ENCODE data around the gene RPL35.

Gene RPL35

DNA sequence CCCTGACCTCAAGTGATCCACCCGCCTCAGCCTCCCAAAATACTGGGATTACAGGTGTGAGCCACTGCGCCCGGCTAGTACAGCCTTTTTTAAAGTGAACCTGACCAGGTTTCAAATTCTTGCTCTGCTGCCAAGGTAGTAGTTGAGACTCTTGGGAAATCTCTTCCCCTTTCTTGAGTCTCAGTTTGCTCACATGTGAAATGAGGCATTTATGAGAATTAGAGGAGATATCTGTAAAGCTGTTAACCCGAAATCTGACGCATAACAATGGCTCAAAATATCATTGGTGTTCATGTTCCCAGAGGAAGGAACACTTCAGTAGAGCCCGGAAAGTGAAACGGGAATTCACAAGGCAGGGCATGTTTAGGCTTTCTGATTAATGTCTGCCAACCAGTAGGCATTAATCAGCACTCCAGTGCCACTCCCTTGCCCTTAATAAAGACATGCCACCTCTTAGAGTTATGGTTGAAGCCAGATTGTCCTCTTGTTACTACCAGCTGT is 1.7 kb upstream of the RPL35 start:
- ChIA-PET CTCF (interaction anchor here (1.7 to 42.1 kb wide), 3 partner anchors 11 to 87 kb away, joined by 3 to 2098 read pairs (median 38); partner anchors contain the start of genes NR6A1, OLFML2A and WDR38), POLR2A (interaction anchor here (1.1 kb wide), 1 partner anchor 13 kb away, joined by 4 read pairs; no protein-coding TSS in a partner anchor)
- no peak for DNase-seq (ENCODE audit: low read depth, low spot score)
- TF ChIP-seq, protein P1, sequence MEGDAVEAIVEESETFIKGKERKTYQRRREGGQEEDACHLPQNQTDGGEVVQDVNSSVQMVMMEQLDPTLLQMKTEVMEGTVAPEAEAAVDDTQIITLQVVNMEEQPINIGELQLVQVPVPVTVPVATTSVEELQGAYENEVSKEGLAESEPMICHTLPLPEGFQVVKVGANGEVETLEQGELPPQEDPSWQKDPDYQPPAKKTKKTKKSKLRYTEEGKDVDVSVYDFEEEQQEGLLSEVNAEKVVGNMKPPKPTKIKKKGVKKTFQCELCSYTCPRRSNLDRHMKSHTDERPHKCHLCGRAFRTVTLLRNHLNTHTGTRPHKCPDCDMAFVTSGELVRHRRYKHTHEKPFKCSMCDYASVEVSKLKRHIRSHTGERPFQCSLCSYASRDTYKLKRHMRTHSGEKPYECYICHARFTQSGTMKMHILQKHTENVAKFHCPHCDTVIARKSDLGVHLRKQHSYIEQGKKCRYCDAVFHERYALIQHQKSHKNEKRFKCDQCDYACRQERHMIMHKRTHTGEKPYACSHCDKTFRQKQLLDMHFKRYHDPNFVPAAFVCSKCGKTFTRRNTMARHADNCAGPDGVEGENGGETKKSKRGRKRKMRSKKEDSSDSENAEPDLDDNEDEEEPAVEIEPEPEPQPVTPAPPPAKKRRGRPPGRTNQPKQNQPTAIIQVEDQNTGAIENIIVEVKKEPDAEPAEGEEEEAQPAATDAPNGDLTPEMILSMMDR (IDR thresholded peaks at IDR 0.05; ENCODE audit: insufficient read depth, low read length, missing control alignments) = no peak
- H3K4me3 ChIP-seq (ENCODE audit: low read depth, low read length) = no peak overlapping the region

- DNase-seq (ENCODE audit: low read depth, low spot score) = no peak
- TF ChIP-seq, protein P1 (IDR thresholded peaks at IDR 0.05; ENCODE audit: insufficient read depth, low read length, missing control alignments) = no peak
- H3K4me3 ChIP-seq (ENCODE audit: low read depth, low read length) = peak overlapping the region; percentile 80
- ChIA-PET POLR2A (interaction anchor here (0.6 to 1.8 kb wide), 11 partner anchors 9 to 371 kb away, joined by 3 to 7 read pairs (median 4); partner anchors contain the start of gene NR6A1), CTCF (interaction anchor here (0.6 to 42.1 kb wide), 14 partner anchors 8 to 514 kb away, joined by 3 to 2098 read pairs (median 4); partner anchors contain the start of genes NR6A1, OLFML2A and WDR38)
Measured at GRCh38 chr9:124860582-124861341, 995 bp downstream of the RPL35 start.

DNA sequence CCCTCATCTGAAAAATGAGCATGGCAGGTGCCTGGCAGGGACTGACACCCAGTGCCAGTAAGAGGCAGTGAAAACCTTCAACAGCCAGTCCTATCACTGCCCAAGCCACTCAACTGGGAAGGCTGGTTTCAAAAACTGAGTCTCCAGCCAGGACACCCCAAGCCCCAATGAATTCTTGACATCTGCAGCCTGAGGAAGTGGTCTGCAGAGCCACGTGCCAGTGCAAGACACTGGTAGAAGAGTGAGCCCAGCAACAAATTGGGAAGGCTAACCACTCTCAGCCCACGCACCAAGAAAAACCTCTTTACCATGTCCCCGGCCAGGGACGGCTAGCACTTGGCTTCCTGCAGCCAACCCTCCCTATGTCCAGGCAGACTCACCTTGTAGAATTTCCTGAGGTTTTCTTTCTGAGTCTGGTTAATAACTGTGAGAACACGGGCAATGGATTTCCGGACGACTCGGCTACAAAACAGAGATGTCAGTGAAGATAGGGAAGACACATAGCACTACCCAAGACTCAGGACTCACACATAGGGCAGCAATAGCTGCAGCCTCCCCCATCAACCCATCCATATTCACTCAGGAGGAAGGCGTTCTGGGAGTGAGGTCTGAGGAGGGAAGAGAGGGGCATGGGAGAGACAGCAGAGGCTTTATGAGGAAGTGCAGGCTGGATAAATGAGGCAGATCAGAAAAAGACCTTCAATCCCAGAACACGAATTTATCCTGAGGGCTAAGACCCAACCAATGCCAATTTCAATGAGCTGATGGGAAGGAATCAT is 1.8 kb downstream of the RPL35 start:
- H3K4me3 ChIP-seq (ENCODE audit: low read depth, low read length) = peak overlapping the region; percentile 80
- no peak for DNase-seq (ENCODE audit: low read depth, low spot score)
- TF ChIP-seq, protein P1 (IDR thresholded peaks at IDR 0.05; ENCODE audit: insufficient read depth, low read length, missing control alignments) = no peak
- ChIA-PET POLR2A (interaction anchor here (1.1 to 1.8 kb wide), 3 partner anchors 10 to 89 kb away, joined by 4 to 7 read pairs (median 5); partner anchors contain the start of gene NR6A1), CTCF (interaction anchor here (0.6 to 42.1 kb wide), 12 partner anchors 8 to 513 kb away, joined by 3 to 2098 read pairs (median 4); partner anchors contain the start of genes NR6A1, OLFML2A and WDR38)

- ChIA-PET POLR2A (no interaction called here), CTCF (interaction anchor here (0.6 to 42.1 kb wide), 5 partner anchors 9 to 515 kb away, joined by 3 to 2098 read pairs (median 4); partner anchors contain the start of genes NR6A1 and OLFML2A)
- no peak overlapping the region for H3K4me3 ChIP-seq (ENCODE audit: low read depth, low read length)
- DNase-seq (ENCODE audit: low read depth, low spot score) = no peak
- TF ChIP-seq, protein P1 (IDR thresholded peaks at IDR 0.05; ENCODE audit: insufficient read depth, low read length, missing control alignments) = no peak
Measured at GRCh38 chr9:124858330-124859046, 3.3 kb downstream of the RPL35 start.

DNA sequence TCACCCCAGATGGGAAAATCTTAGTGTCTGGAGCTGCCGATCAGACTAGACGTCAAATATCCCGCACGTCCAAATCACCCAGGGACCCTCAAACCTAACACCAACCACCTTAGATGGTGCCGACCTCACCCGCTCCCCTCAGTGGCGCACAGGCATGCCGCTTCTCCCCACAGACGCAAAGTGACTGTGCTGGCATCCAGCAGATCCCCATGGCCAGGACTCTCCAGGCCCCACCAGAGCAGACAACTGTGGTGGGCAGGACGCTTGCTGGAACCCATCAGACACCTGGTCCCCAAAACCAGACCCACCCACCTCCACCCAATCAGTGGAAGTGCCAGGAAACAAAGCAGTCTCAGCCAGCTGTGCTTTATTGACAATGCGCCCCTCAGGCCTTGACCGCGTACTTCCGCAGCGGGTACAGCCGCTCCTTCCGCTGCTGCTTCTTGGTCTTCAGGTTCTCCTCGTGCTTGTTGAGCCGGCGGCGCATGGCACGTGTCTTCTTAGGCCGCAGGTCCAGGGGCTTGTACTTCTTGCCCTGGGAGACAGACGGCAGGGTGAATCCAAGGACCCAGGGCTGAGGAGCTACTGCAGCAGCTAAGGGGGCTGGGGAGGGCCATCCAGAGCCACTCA is 4.1 kb downstream of the RPL35 start:
- POLR2A ChIA-PET = interaction anchor here (2.1 kb wide), 1 partner anchor 78 kb away, joined by 5 read pairs; no protein-coding TSS in a partner anchor
- DNase-seq (ENCODE audit: low read depth, low spot score) = no peak
- TF ChIP-seq, protein P1 (IDR thresholded peaks at IDR 0.05; ENCODE audit: insufficient read depth, low read length, missing control alignments) = no peak
- CTCF ChIA-PET = interaction anchor here (1.0 to 42.1 kb wide), 3 partner anchors 20 to 516 kb away, joined by 3 to 2098 read pairs (median 276); partner anchors contain the start of genes NR6A1 and OLFML2A
- H3K4me3 ChIP-seq (ENCODE audit: low read depth, low read length) = no peak overlapping the region
